Measurements from ENCODE around the gene ESPNL. TPM values are rescaled to one million over a fixed set of nuclear protein-coding genes. Genes with fewer than 3 reads are reported as not detected.

ESPNL gene
- total RNA-seq, 4 donors from 2014 or later, result 0.19 to 0.47 (median 0.25) TPM

GRCh38 chr2:238163481-238164198 lies 63.5 kb downstream of the ESPNL start:
- ATAC-seq (ENCODE audit: low FRiP score), result no peak
- no peak for TF ChIP-seq CTCF (IDR thresholded peaks at IDR 0.05)
- DNase-seq (ENCODE audit: low spot score), result no peak

- TF ChIP-seq CTCF (IDR thresholded peaks at IDR 0.05), result no peak
- DNase-seq (ENCODE audit: low spot score) (no peak), ATAC-seq (ENCODE audit: low FRiP score) (no peak)
Measured at GRCh38 chr2:238164906-238165287, 64.8 kb downstream of the ESPNL start.

- ATAC-seq (ENCODE audit: low FRiP score), result no peak
- no peak for DNase-seq (ENCODE audit: low spot score)
- TF ChIP-seq CTCF (IDR thresholded peaks at IDR 0.05), result no peak
Measured at GRCh38 chr2:238165288-238165921, 65.3 kb downstream of the ESPNL start.

- ATAC-seq (ENCODE audit: low FRiP score) (no peak), DNase-seq (ENCODE audit: low spot score) (no peak)
- no peak for TF ChIP-seq CTCF (IDR thresholded peaks at IDR 0.05)
Measured at GRCh38 chr2:238166391-238167343, 66.5 kb downstream of the ESPNL start.

GRCh38 chr2:238167344-238167715 lies 67.2 kb downstream of the ESPNL start:
- DNase-seq (ENCODE audit: low spot score) (no peak), ATAC-seq (ENCODE audit: low FRiP score) (no peak)
- TF ChIP-seq CTCF (IDR thresholded peaks at IDR 0.05), result no peak

- ATAC-seq (ENCODE audit: low FRiP score) (no peak), DNase-seq (ENCODE audit: low spot score) (no peak)
- no peak for TF ChIP-seq CTCF (IDR thresholded peaks at IDR 0.05)
Measured at GRCh38 chr2:238167761-238168160, 67.6 kb downstream of the ESPNL start.
